GM13977 (cell line): ENCODE data around the gene HPCAL1.

Source experiments
- DNase-seq: peaks from one replicate; pipeline ENCODE4 v3.0.0; 2012; ENCODE audit warnings: low spot score
- CTCF ChIP-seq: IDR thresholded peaks from 2 replicates; pipeline ENCODE4 v1.5.1; 2012; ENCODE audit warnings: mild to moderate bottlenecking, control low read depth; ENCODE audit not compliant: insufficient read depth; ENCODE audit errors: extremely low read depth, missing control alignments
- in situ Hi-C: fragments of 300-500 bp; cut with MboI; formaldehyde crosslinking; loops from one replicate; pipeline ENCODE4 v1.12.0; 2022; ENCODE audit warnings: low sequenced_read_pairs, low pct_unique_long_range_greater_than_20kb, mixed read lengths, inconsistent platforms; ENCODE audit not compliant: unreplicated experiment

The HPCAL1 gene

GRCh38 chr2:10410001-10410822, 107.5 kb downstream of the HPCAL1 start:
- TF ChIP-seq CTCF = no peak
- in situ Hi-C loops = no loop called here
- DNase-seq = peak; percentile 70

- no peak for TF ChIP-seq CTCF
- in situ Hi-C loops = no loop called here
- no peak for DNase-seq
Observed at GRCh38 chr2:10410823-10411437, 108.2 kb downstream of the HPCAL1 start.

GRCh38 chr2:10411557-10411956, 108.9 kb downstream of the HPCAL1 start:
- no peak for TF ChIP-seq CTCF
- in situ Hi-C loops = no loop called here
- no peak for DNase-seq

GRCh38 chr2:10412380-10412779, 109.7 kb downstream of the HPCAL1 start:
- no peak for TF ChIP-seq CTCF
- in situ Hi-C loops = no loop called here
- peak; percentile 74 for DNase-seq

GRCh38 chr2:10413503-10413902, 110.8 kb downstream of the HPCAL1 start:
- in situ Hi-C loops = no loop called here
- TF ChIP-seq CTCF = no peak
- no peak for DNase-seq

GRCh38 chr2:10413991-10414451, 111.3 kb downstream of the HPCAL1 start:
- in situ Hi-C loops = no loop called here
- no peak for TF ChIP-seq CTCF
- peak; percentile 47 for DNase-seq
